Measurements from ENCODE around the gene GOLGA8O.
"Not testable (repeated sequence)": the region's sequence is repeated elsewhere in the genome, so short reads cannot be mapped to it uniquely, and the experiment has no call there.

Gene GOLGA8O
- 0 to 0.05 (median 0) reads per million in 3 experiments for total RNA-seq

GRCh38 chr15:32455534-32455933 is at the start of gene GOLGA8O:
TSS of gene GOLGA8O (minus strand) at chr15:32455634. CDS start at chr15:32455536, 98 bp downstream.
- not testable (repeated sequence) for DNase-seq

- DNase-seq: not testable (repeated sequence)
Observed at GRCh38 chr15:32504152-32504811, 48.8 kb upstream of the GOLGA8O start.

- DNase-seq: not testable (repeated sequence)
Observed at GRCh38 chr15:32502946-32503345, 47.5 kb upstream of the GOLGA8O start.

GRCh38 chr15:32492768-32493167 is 37.3 kb upstream of the GOLGA8O start:
- DNase-seq: not testable (repeated sequence)

GRCh38 chr15:32486474-32486873 is 31.0 kb upstream of the GOLGA8O start:
- not testable (repeated sequence) for DNase-seq

- not testable (repeated sequence) for DNase-seq
Observed at GRCh38 chr15:32483377-32483776, 27.9 kb upstream of the GOLGA8O start.

GRCh38 chr15:32481683-32482082 is 26.2 kb upstream of the GOLGA8O start:
- not testable (repeated sequence) for DNase-seq

GRCh38 chr15:32468076-32468475 is 12.6 kb upstream of the GOLGA8O start:
- DNase-seq: not testable (repeated sequence)

GRCh38 chr15:32440445-32440977 is 14.9 kb downstream of the GOLGA8O start:
- DNase-seq: peak; percentile 0

GRCh38 chr15:32434102-32434963 is 21.1 kb downstream of the GOLGA8O start:
- DNase-seq: not testable (repeated sequence)

- not testable (repeated sequence) for DNase-seq
Observed at GRCh38 chr15:32427635-32428034, 27.8 kb downstream of the GOLGA8O start.

- not testable (repeated sequence) for DNase-seq
Observed at GRCh38 chr15:32426511-32426910, 28.9 kb downstream of the GOLGA8O start.

GRCh38 chr15:32407903-32408302 is 47.5 kb downstream of the GOLGA8O start:
- peak; percentile 24 for DNase-seq

- not testable (repeated sequence) for DNase-seq
Observed at GRCh38 chr15:32403192-32403591, 52.2 kb downstream of the GOLGA8O start, which contains the start of gene GOLGA8K. TSS of gene GOLGA8K (minus strand) at chr15:32403292. CDS start at chr15:32403194, 98 bp downstream.

GRCh38 chr15:32396522-32396921 is 58.9 kb downstream of the GOLGA8O start:
- not testable (repeated sequence) for DNase-seq
